Pancreas (tissue), 10 donors: ENCODE measurements around the gene CCDC27. TPM values are rescaled to one million over a fixed set of nuclear protein-coding genes. Genes with fewer than 3 reads are reported as not detected.

Experiments used
- ATAC-seq, 4 donors: fragments of 200-7000 bp; cut with Tn5 transposase; one replicate each; pipeline versions ENCODE4 v1.8.0 to v1.9.1; 2020; ENCODE audit warnings: mild to moderate bottlenecking in 4 of 4, moderate library complexity in 4 of 4
- DNase-seq, 6 donors: peaks; one replicate each; pipeline ENCODE4 v3.0.0-alpha.2; 2020
- FAIRE-seq: peaks from 2 replicates; lab custom pipeline; 2012; peaks lifted over from hg19 to GRCh38; lab: Jason Lieb, UNC
- H3K27ac ChIP-seq, 4 donors: fragments of 200-600 bp; sonication (generic); 1 replicate in 3 of 4; 2 replicates in 1 of 4; pipeline versions ENCODE4 v1.5.0 to v1.8.0; 2020
- H3K27me3 ChIP-seq, 4 donors: fragments of 200-600 bp; one replicate each; pipeline ENCODE4 v1.8.0; 2021
- H3K36me3 ChIP-seq, 3 donors: fragments of 200-600 bp; sonication (generic) in 1 of 3; one replicate each; pipeline versions ENCODE4 v1.5.0 to v1.8.0; 2020 to 2021
- H3K4me1 ChIP-seq, 3 donors: fragments of 200-600 bp; one replicate each; pipeline ENCODE4 v1.8.0; 2021
- H3K4me3 ChIP-seq, 4 donors: fragments of 200-600 bp; sonication (generic) in 2 of 4; one replicate each; pipeline versions ENCODE4 v1.5.0 to v1.8.0; 2020 to 2021
- H3K9me3 ChIP-seq, 4 donors: fragments of 200-600 bp; one replicate each; pipeline ENCODE4 v1.8.0; 2021
- CTCF ChIP-seq, 4 donors: fragments of 200-600 bp; sonication (generic) in 3 of 4; IDR thresholded peaks; one replicate each; pipeline versions ENCODE4 v1.5.0 to v1.8.0; 2021; ENCODE audit warnings: antibody characterized with exemption in 4 of 4
- WGBS, 2 donors: extraction: QIAGEN DNeasy Blood & Tissue Kit; methylation state at CpG; one replicate each; pipeline ENCODE4 v1.1.7; 2013; 5-methylcytosine and 5-hydroxymethylcytosine counted together
- intact Hi-C, 3 donors: fragments of 100-400 bp; cut with DNase I; formaldehyde crosslinking; loops; one replicate each; pipeline versions ENCODE4 v1.11.1 to v1.14.2; 2022
- polyA plus RNA-seq, 2 donors: library from polyadenylated mRNA; stranded (reverse); fragments of 200-250 nt; gene quantifications; one replicate each; pipeline ENCODE4 v1.2.3, GENCODE V29; 2013
- total RNA-seq, 6 donors: library from RNA; stranded (reverse); fragmentation: NEBNext Ultra II Directional in 4 of 6; extraction: Animal tissue kit (Norgen Biotek cat#: 25700) in 4 of 6; gene quantifications; one replicate each; pipeline versions ENCODE4 v1.2.1 to v1.2.4, GENCODE V29; 2021 to 2023
- donor health status: healthy with polysubstance abuse.
- donor health status: DM: no; HTN: no; CAD: no; lungs with moderate emphysema.
- donor health status: DM: no; HTN: no; CAD: no.
- donor health status: control.
- donor health status: control.
- donor health status: Bipolar disorder and iron deficiency.
- donor health status: DM: yes; HTN: yes; CAD: no.
- donor health status: DM: no; HTN: no; CAD: no.
- donor health status: DM: no; HTN: no; CAD: no.
- donor health status: DM: yes; HTN: yes; CAD: no.

Gene CCDC27
- total and polyA plus RNA-seq, 8 donors = 0.04 TPM; not detected in 7

DNA sequence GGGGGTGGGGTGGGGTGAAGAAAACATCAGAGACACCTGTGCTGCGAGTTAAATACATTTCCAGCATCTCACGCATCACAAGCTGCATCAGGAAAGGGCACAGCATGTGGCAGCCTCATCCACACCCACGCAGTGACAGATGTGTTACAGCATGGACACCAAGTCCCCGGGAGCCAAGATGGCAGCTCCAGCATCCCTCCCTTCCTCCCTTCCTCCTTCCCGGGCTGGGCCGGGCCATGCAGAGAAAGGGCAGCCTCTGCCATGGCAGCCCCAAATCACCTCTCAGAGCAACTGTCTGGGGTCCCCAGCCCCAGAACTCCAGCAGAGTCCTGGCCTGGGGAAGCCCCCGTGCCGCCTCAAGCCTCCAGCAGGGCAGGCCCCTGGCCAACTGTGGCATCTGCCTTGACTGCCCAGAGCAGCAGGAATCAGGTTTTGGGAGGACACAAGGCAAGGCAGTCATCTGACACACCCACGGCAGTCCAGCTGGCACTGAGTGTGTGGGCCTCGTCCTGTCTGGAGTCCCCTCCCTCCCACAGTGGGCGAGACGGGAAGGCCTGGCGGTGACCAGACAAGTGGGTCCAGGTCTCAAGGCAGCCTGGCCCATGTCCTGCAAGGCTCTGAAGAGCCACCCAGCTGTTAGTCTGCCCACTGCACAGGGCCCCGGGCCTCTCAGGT, 26.5 kb downstream of the CCDC27 start:
- Histone ChIP-seq H3K27me3 (no peaks in the 10 kb centered on the region), H3K27ac (no peak overlapping the region), H3K4me3 (no peak overlapping the region), H3K4me1 (no peaks in the 10 kb centered on the region), H3K9me3 (no peaks in the 10 kb centered on the region), H3K36me3 (peaks cover 3 to 42% (median 17%) of the 10 kb centered on the region in 3 donors)
- peak in 2 of 6 donors; percentile 28 to 58 for DNase-seq
- TF ChIP-seq CTCF (IDR thresholded peaks at IDR 0.05) = no peak
- 72 to 73% methylated on average over 14 of the region's 14 CpGs for WGBS, 2 donors
- FAIRE-seq = no peak
- intact Hi-C loops = no loop called here
- ATAC-seq = no peak

DNA sequence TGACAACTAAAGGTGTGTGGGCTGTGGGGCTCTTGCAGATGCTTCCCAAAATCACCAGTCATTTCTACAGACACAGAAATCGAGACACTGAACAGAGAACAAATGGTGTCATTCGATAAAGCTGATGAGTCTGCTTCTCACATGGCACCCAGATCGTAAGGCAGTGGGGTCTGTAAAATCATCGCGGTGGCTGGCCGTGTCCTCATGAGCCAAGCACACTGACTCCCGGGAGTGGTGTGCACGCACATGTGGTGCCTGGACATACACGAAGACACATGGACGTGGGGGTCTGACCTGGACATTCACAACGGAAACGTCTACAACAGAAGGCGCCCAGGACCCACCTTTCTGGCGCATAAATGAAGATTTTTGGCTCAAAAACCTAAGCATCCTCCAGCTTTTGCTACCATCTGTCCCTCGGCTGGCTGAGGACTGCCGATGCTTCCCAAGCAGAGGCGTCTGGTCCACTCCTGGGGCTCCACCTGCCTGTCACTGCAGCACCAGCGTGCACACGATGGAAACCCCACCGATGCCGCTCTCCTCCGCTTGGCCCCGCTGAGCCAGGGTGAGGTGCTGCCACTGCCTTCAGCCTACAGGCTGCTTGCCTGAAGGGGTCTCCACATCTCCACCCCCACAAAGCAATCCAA, 27.1 kb downstream of the CCDC27 start:
- Histone ChIP-seq H3K27me3 (no peaks in the 10 kb centered on the region), H3K9me3 (no peaks in the 10 kb centered on the region), H3K4me1 (no peaks in the 10 kb centered on the region), H3K36me3 (peaks cover 3 to 47% (median 20%) of the 10 kb centered on the region in 3 donors), H3K4me3 (no peak overlapping the region), H3K27ac (no peak overlapping the region)
- FAIRE-seq (no peak), DNase-seq (no peak), ATAC-seq (no peak)
- no peak for TF ChIP-seq CTCF (IDR thresholded peaks at IDR 0.05)
- 93 to 94% methylated on average over 23 of the region's 23 CpGs for WGBS, 2 donors
- intact Hi-C loops = no loop called here

- no peak for TF ChIP-seq CTCF (IDR thresholded peaks at IDR 0.05)
- intact Hi-C loops = no loop called here
- DNase-seq (no peak), FAIRE-seq (no peak), ATAC-seq (no peak)
- WGBS, 2 donors = 90 to 91% methylated on average over 20 of the region's 20 CpGs
- Histone ChIP-seq H3K27me3 (no peaks in the 10 kb centered on the region), H3K27ac (no peak overlapping the region), H3K4me1 (no peaks in the 10 kb centered on the region), H3K4me3 (no peak overlapping the region), H3K36me3 (peaks cover 3 to 53% (median 24%) of the 10 kb centered on the region in 3 donors), H3K9me3 (no peaks in the 10 kb centered on the region)
Observed at GRCh38 chr1:3779912-3780416, 27.7 kb downstream of the CCDC27 start.

DNA sequence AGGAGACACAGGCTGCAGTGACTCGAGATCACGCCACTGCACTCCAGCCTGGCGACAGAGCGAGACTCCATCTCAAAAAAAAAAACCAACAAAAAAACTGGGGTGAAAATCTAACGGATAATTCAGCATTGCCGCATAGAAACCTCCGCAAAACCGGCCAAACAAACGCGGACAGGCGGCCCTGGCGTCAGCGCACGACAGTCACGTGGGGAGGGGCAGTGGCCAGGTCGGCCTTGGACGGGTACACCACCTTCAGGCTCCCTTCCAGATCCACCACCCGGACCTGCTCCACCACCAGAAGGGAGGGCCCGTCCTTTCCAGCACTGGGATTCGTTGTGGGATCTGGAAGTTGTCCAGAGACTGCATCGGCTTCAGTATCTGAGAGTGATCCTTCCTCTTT, 28.7 kb downstream of the CCDC27 start:
- no peak overlapping the region for H3K4me3 ChIP-seq
- ATAC-seq (no peak), FAIRE-seq (no peak), DNase-seq (no peak)
- no peaks in the 10 kb centered on the region for H3K9me3 ChIP-seq
- no peaks in the 10 kb centered on the region for H3K27me3 ChIP-seq
- no peak overlapping the region for H3K27ac ChIP-seq
- peaks cover 3 to 62% (median 30%) of the 10 kb centered on the region in 3 donors for H3K36me3 ChIP-seq
- intact Hi-C loops = no loop called here
- TF ChIP-seq CTCF (IDR thresholded peaks at IDR 0.05) = no peak
- H3K4me1 ChIP-seq = no peaks in the 10 kb centered on the region
- 85 to 87% methylated on average over 21 of the region's 21 CpGs for WGBS, 2 donors
